HG02759 (cell line): Measurements from ENCODE around the gene ISG20.

Experiments
- ATAC-seq: cut with Tn5 transposase; IDR thresholded peaks from one replicate; pipeline ENCODE4 v1.9.1; 2021; ENCODE audit warnings: mild to moderate bottlenecking, moderate library complexity; ENCODE audit not compliant: unreplicated experiment

ISG20 gene

DNA sequence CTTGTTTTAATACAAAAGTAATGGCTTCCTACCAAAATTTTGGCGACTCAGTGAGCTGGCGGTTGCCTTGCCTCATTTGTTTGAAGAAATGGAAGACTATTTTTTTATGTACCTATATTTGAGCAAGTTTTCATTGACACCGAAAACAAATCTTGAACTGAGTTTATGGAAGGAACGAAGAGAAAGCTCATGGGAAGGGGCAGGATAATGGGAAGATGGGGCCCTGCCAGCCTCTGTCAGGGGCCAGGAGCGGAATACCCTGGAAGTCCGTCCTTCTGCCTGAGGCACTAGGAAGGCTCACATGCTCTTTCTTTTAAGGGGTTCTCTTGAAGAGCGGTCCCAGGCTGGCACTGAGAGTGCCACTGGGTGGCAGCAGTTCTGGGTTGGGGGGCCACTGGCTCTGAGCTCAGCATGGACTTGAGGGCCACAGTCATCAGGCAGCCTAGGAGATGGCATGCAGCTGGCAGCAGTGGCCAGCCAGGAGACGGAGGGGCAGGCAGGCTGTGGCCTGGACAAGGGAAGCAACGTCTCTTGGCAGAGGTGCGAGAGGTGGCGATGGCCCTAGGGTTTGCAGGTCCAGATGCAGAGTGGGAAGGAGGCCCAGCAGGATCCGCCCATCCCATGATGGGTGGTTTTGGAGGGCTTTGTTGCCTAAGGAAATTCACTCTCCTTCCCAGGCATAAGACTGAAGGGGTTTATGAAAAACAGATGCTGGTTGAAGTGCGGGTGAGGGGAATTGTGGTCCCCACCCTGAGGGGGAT is 41.6 kb downstream of the ISG20 start:
- ATAC-seq: no peak

DNA sequence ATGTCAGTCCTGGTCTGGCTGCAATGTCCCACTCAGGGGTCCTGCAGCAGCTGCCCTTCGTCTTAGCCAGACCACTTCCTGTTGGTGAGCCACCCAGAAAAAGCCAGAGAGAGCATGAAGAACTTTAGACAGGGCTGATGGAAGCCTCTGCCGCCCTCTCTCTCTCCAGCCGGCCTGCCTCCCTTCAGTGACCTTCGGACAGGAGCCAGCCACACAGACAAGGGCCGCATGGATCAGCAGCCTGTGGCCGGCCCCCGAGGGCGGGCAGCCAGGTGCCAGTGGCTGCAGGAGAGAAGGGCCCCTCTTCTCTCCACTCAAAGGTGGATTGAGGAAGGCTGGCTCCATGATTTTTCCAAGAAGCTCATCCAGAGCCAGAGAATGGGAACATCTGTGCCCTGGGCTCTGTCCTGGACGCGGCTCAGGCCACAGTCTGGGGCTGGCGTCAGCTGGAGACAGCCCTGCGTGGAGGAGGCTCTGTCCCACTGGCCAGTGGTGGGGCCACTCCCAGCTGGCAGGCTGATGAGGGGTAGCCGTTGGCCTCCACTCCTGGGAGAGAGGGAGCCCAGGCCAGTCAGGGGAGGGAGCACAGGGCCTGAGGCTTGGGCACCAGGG is 42.9 kb downstream of the ISG20 start:
- no peak for ATAC-seq

DNA sequence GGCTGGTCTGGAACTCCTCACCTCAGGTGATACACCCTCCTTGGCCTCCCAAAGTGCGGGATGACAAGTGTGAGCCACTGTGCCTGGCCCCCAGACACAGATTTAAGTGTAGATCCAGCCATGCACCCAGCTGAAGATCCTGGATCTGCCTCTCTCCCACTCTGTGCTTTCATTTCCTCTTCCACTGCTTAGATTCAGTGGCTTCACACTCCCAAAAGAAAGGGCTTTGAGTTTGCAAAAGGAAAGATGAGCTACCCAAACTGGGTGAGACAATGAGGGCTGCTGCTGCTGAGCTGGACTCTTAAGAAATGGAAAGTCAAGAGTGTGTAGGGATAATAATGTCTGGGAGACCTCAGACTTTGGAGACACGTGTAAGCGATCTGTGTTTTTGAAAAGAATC is 45.5 kb downstream of the ISG20 start:
- no peak for ATAC-seq

DNA sequence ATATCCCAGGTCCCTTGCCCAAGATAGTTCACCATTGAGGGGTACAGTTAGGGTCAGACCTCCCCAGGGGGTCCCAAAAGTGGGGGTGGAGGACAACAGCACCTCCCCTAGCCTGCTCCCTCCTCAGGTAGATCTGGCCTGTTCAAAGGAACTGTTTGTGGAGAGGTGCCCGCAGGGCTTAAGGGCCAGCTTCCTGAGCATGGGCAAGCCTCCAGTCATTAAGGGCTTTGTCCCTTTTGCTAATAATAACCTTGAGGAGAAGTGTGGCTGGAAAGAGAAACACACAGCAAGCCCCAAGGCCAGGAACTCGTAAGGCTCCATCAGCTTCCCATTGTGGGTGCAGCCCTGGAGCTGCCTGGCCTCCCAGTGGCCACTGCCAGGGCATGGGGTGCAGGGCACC is 47.4 kb downstream of the ISG20 start:
- ATAC-seq: no peak

GRCh38 chr15:88688394-88688933 is 49.6 kb downstream of the ISG20 start:
- no peak for ATAC-seq

DNA sequence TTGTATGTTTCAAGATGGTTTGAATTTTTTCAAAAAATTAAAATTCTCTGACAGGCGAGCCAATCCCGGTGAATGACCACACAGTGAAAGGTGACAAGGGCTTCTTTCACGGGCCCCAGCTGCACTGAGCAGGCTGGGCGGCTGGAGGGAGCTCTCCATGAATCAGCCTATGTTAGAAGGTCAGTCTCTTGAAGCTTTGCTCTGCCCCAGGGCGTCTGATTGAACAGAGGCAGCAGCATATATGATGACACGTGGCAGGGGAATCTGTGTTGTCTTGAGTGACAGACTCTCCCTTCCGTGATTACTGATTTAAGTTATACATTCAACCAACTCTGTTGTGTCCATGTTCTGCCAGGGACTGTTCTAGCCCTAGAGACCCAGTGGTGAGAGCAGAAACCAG is 51.5 kb downstream of the ISG20 start:
- ATAC-seq: no peak

DNA sequence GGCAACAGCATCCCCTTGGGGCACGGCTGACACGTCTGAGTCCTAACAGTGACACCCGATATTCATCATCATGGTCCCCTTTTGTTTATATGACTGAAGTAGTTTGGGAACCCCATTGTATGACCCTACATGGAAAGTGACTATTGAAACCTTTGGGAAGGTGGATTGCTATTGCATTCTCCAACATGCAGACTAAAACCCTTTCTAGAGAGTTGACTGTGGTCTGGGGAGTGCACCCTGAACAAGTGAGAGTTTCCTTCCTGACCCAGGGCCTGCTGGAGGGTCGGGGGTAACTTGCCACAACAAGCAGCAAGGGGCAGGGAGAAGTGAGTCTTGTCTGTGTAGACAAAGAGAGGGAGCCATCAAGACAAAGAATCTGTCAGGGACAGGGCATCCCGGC is 54.4 kb downstream of the ISG20 start:
- ATAC-seq: no peak

- no peak for ATAC-seq
These were observed 56.3 kb downstream of the ISG20 start for GRCh38 chr15:88695101-88695500.

DNA sequence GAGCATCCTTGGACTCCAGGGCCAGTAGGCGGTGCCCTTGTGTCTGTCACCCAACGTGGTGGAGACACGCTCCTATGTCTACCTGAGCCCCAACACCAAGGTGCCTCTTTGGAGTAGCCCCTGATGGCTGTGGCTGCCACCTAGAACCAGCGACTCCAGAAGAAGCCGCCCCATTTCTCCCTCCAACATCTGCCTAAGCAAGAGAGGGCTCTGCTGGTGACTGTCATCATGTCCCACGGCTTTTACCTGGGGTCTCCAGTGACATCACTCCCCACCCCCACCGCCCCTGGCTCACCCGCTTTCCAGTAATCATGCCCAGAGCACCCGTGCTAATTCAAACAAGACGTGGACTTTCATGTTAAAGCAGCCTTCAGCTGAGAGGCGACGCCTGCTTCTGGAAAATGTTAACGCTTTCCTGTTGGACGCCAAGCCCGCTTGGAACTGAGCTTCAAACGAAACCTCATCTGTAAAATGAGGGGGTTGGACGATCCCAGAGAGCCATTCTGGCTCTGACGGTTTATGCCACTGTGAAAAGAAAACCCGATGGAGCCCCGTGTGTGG is 57.0 kb downstream of the ISG20 start:
- no peak for ATAC-seq

DNA sequence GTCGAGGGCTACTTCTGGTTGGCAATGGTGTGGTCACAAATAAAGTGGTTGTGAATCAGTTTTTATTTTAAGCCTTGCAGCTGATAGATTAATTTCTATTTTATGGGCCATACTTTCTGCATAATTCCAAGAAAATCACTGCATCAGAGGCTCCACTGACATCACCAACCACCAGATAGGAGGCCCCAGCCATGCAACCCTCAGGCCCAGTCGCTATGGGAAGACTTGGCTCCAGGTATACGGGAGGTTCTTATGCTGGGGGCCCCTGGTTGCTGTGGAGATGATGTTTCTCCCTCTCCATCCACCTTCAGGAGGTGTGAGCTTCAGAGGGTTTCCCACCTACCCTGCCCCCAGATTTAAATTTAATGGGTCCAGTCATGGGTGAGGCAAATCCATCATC is 57.4 kb downstream of the ISG20 start:
- ATAC-seq: no peak

GRCh38 chr15:88697276-88697675 is 58.5 kb downstream of the ISG20 start:
- no peak for ATAC-seq

- ATAC-seq: no peak
These were observed 61.0 kb downstream of the ISG20 start for GRCh38 chr15:88699861-88700260.

GRCh38 chr15:88700716-88701115 is 61.9 kb downstream of the ISG20 start:
- no peak for ATAC-seq

GRCh38 chr15:88701561-88702095 is 62.8 kb downstream of the ISG20 start:
- peak; percentile 53 for ATAC-seq

DNA sequence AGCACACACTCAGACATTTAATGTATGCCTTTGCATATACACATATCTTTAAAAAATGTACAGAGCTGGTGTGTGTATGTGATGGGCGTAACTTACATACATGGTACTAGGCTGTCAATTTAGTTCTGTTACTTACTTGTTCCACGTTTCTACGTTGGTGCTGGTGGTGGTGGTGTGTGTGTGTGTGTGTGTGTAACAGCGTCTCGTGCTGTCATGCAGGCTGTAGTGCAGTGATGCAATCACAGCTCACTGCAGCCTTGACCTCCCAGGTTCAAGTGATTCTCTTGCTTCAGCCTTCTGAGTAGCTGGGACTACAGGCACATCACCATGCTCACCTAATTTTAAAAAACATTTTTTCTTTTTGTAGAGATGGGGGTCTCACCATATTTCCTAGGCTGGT is 64.2 kb downstream of the ISG20 start:
- no peak for ATAC-seq

GRCh38 chr15:88703533-88703932 is 64.7 kb downstream of the ISG20 start:
- ATAC-seq: no peak

DNA sequence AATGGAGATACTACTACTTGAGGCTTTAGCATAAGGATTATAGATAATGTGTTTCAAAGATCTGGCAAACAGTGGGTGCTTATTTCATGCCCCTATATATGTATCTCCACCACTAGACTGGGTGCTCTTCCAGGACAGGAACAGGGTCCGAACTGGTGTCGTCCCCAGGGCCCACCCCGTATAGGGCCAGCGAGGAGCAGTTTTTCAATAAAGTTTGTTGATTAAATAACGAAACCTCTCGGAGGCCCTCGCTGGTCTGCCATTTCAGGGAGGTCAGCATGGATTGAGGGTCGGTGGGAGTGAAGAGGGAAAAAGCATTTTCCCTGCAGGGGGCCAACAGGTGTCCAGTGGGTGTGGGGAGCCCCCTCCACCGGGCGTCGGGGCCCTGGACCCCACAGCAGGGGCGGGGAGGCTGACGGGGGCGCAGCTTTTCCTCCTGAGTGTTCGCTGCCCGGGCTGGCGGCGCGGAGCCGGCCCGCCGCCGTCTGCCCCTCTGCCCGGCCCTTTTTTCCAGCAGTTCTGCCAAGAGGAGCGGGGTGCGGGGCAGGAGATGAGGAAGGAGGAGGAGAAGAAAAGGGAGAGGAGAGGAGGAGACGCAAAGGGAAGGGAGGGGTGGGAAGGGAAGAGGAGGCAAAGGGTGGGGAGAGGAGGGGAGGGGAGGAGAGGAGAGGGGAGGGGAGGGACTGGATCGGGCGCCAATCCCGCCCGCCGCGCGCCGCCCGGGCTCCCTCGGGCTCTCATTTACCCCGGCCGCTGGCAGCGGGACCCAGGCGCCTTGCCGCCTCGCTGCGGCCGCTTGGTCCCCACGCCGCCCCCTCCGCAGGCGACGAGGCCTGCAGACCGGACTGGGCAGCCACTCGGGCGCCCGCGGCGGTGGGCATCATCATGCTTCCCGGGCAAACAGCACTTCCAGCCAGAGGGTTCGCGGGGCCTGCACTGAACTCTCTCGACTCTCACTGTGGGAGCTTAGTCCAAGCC is 66.3 kb downstream of the ISG20 start:
- no peak for ATAC-seq

DNA sequence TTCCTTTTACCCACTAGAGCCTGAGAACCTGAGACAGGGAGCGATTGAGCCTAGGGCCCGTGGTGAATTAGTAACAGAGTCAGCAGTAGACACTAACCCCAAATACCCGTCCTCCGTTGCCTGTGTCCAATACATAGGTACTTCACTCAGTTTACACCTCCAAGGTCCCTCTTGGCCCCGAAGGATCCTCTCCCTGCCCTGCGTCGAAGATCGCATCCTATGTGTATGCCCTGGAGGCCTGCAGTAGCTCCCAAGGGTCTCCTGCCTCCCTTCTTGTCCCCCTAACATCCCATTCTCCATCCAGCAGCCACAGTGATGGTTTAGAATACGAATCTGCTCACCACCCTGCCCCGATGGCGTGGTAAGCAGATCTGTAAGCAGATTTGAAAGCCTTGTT is 67.0 kb downstream of the ISG20 start:
- ATAC-seq: no peak
